ENCODE data around the gene TEX9. TPM values are rescaled to one million over a fixed set of nuclear protein-coding genes. Genes with fewer than 3 reads are reported as not detected.

The TEX9 gene
- total and polyA plus RNA-seq, 2 of the 4 experiments (the other 2 are of a cell fraction): 0.63 to 1.4 TPM

- no TSS peak for BruUV-seq (replicated peaks)
- TF ChIP-seq SMC3 (IDR thresholded peaks at IDR 0.05; ENCODE audit: low read depth, low read length) (no peak), RFX5 (IDR thresholded peaks at IDR 0.05; ENCODE audit: low read depth, low read length) (no peak), MAZ (IDR thresholded peaks at IDR 0.05; ENCODE audit: borderline replicate concordance, low read depth, low read length) (no peak), NFE2L2 (IDR thresholded peaks at IDR 0.05; ENCODE audit: low read depth, low read length) (no peak), RCOR1 (IDR thresholded peaks at IDR 0.05; ENCODE audit: insufficient replicate concordance, low read length) (no peak)
Measured at GRCh38 chr15:56460071-56460470, 94.8 kb downstream of the TEX9 start.

More at GRCh38 chr15:56460071-56460470, 94.8 kb downstream of the TEX9 start:
- H2BK5ac ChIP-seq (ENCODE audit: low read depth, low read length, poor library complexity, severe bottlenecking): no peak overlapping the region
- no peak overlapping the region for H2AK9ac ChIP-seq (replicated peaks; ENCODE audit: low read depth, low read length, poor library complexity)
- no peak overlapping the region for H3K14ac ChIP-seq (replicated peaks; ENCODE audit: low read depth, low read length)
- POLR2A ChIA-PET (ENCODE audit: unreplicated experiment): no interaction called here
- no peaks in the 10 kb centered on the region for H3K9me3 ChIP-seq (ENCODE audit: control insufficient read depth, insufficient read depth, low read length)
- H3K27ac ChIP-seq (ENCODE audit: insufficient read depth, low read length): no peak overlapping the region
- DNase-seq (peak; percentile 1), ATAC-seq (ENCODE audit: low read depth) (no peak)
- no peaks in the 10 kb centered on the region for H3K4me1 ChIP-seq (ENCODE audit: control insufficient read depth, insufficient read depth, low read length)
- no peak overlapping the region for H3K9ac ChIP-seq (ENCODE audit: low read depth, low read length)
- no peak overlapping the region for H3K4ac ChIP-seq (ENCODE audit: low read depth, low read length)
- dilution Hi-C loops (cut with HindIII; ENCODE audit: low sequenced_read_pairs, unreplicated experiment) (no loop called here), in situ Hi-C loops (cut with MboI; ENCODE audit: low sequenced_read_pairs) (no loop called here), intact Hi-C loops (cut with micrococcal nuclease) (no loop called here)
- H3K27me3 ChIP-seq (ENCODE audit: control insufficient read depth, insufficient read depth, low read length): no peaks in the 10 kb centered on the region
- H4K5ac ChIP-seq (ENCODE audit: low read depth, low read length): no peak overlapping the region
- H2AFZ ChIP-seq (replicated peaks; ENCODE audit: low read length, poor library complexity): no peak overlapping the region
- no peak overlapping the region; the same call in 1 of the 2 replicates for H3K4me2 ChIP-seq (ENCODE audit: low read depth, low read length)
- H3K9me1 ChIP-seq (ENCODE audit: insufficient read depth, low read length): no peaks in the 10 kb centered on the region
- no peak overlapping the region for H4K91ac ChIP-seq (ENCODE audit: insufficient read depth, low read depth, low read length)
- WGBS, 2 experiments (ENCODE audit: extremely low coverage in 2 of 2, insufficient read length in 1 of 2): no CpG with 5 or more reads among the region's 1 CpG
- no peak overlapping the region for H3K18ac ChIP-seq (ENCODE audit: low read depth, low read length)
- no peak overlapping the region for H2BK15ac ChIP-seq (ENCODE audit: low read depth, low read length)
- no peak overlapping the region for H2BK120ac ChIP-seq (ENCODE audit: low read depth, low read length)
- no peak overlapping the region for H3K56ac ChIP-seq (ENCODE audit: extremely low read depth, insufficient read depth, low read length)
- H3K23ac ChIP-seq (ENCODE audit: low read depth, low read length): no peak overlapping the region
- no peaks in the 10 kb centered on the region for H3K79me1 ChIP-seq (ENCODE audit: low read depth in 1 of 2, low read length in 2 of 2)
- no peaks in the 10 kb centered on the region for H3K36me3 ChIP-seq (ENCODE audit: control insufficient read depth, insufficient read depth, low read length)
- H3K4me3 ChIP-seq (ENCODE audit: insufficient read depth, low read depth, low read length): no peak overlapping the region
- CTCF ChIA-PET: no interaction called here
- no peaks in the 10 kb centered on the region for H4K20me1 ChIP-seq (ENCODE audit: insufficient read depth, low read length)
- H2BK20ac ChIP-seq (ENCODE audit: low read depth, low read length): no peak overlapping the region
- no peak overlapping the region for H4K8ac ChIP-seq (ENCODE audit: low read depth in 2 of 2, low read length in 2 of 2)
- no peak overlapping the region for H2AK5ac ChIP-seq (ENCODE audit: low read depth, low read length)
